ENCODE results near the gene KLK4. TPM values are rescaled to one million over a fixed set of nuclear protein-coding genes. Genes with fewer than 3 reads are reported as not detected.

The KLK4 gene
- total RNA-seq, 4 donors from 2014 or later = not detected

- TF ChIP-seq, protein P1, sequence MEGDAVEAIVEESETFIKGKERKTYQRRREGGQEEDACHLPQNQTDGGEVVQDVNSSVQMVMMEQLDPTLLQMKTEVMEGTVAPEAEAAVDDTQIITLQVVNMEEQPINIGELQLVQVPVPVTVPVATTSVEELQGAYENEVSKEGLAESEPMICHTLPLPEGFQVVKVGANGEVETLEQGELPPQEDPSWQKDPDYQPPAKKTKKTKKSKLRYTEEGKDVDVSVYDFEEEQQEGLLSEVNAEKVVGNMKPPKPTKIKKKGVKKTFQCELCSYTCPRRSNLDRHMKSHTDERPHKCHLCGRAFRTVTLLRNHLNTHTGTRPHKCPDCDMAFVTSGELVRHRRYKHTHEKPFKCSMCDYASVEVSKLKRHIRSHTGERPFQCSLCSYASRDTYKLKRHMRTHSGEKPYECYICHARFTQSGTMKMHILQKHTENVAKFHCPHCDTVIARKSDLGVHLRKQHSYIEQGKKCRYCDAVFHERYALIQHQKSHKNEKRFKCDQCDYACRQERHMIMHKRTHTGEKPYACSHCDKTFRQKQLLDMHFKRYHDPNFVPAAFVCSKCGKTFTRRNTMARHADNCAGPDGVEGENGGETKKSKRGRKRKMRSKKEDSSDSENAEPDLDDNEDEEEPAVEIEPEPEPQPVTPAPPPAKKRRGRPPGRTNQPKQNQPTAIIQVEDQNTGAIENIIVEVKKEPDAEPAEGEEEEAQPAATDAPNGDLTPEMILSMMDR (IDR thresholded peaks at IDR 0.05; ENCODE audit: low read depth) = no peak
Observed at GRCh38 chr19:50926144-50926543, 14.9 kb upstream of the KLK4 start.

DNA sequence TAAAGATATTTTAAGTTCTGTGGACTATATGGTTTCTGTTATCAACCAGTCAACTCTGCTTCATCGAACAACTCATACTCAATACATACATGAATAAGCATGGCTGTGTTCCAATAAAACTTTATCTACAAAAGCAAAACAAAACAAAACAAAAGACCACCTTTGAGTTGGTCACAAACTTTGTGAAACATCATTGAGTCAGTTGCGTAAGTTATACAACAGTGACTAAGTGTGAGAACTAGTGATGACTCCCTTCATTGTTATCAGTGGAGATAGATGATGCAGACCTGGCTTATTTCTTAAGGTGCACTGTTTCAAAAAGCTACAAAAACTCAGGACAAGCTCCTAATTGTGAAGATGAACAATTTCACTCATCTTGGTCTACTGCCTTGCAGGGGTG lies 14.5 kb upstream of the KLK4 start:
- TF ChIP-seq, protein P1 (IDR thresholded peaks at IDR 0.05; ENCODE audit: low read depth) = no peak

- TF ChIP-seq, protein P1 (IDR thresholded peaks at IDR 0.05; ENCODE audit: low read depth) = no peak
Observed at GRCh38 chr19:50924586-50924985, 13.4 kb upstream of the KLK4 start.

- TF ChIP-seq, protein P1 (IDR thresholded peaks at IDR 0.05; ENCODE audit: low read depth) = no peak
Observed at GRCh38 chr19:50922317-50922853, 11.2 kb upstream of the KLK4 start.

DNA sequence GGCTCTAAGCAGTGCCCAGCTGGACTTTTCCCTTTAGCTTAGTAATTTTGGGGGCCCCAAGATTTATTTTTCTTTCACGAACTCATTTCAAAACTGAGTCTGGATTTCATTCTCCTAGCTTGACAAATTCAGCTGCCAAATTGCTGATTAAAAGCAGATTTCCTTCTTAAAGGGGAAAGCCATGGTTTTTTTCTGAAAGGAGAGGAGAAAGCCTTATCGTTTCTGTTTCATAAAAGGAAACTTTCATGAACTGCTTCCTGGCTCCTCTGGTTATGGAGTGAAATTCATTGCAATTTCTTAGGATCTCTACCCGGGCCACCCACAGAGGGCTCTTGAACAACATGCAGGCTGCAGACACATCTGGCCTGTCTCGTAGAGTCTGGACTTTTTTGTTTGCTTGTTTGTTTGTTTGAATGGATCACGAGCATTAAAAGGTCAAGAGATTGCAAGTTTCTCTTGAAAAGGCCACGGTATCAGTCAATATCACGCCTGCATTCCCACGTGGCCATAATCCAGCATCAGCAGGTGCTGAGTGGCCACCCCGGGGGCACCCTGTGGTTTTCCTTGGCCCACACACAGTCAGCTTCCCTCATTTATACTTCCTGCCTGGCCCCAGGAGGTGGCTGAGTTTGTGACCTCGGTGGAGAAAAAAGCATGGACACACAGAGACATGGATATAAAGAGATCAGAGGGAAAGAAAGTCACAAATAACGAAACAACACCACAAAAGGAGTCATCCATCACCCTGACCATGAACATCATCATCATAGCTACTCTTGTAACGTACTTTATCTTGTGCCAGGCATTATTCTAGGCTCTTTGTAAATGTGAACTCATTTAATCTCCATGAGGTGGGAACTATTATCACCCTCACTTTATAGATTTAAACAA lies 10.5 kb upstream of the KLK4 start:
- TF ChIP-seq, protein P1 (IDR thresholded peaks at IDR 0.05; ENCODE audit: low read depth) = no peak

- TF ChIP-seq, protein P1 (IDR thresholded peaks at IDR 0.05; ENCODE audit: low read depth) = no peak
Observed at GRCh38 chr19:50916069-50916468, 4.9 kb upstream of the KLK4 start.

All from subcutaneous adipose tissue (tissue), 4 donors.